ENCODE results near the gene MAD1L1. TPM values are rescaled to one million over a fixed set of nuclear protein-coding genes. Genes with fewer than 3 reads are reported as not detected.

Gene MAD1L1
- total RNA-seq, 1 donor from 2014 or later, result 53.8 TPM

DNA sequence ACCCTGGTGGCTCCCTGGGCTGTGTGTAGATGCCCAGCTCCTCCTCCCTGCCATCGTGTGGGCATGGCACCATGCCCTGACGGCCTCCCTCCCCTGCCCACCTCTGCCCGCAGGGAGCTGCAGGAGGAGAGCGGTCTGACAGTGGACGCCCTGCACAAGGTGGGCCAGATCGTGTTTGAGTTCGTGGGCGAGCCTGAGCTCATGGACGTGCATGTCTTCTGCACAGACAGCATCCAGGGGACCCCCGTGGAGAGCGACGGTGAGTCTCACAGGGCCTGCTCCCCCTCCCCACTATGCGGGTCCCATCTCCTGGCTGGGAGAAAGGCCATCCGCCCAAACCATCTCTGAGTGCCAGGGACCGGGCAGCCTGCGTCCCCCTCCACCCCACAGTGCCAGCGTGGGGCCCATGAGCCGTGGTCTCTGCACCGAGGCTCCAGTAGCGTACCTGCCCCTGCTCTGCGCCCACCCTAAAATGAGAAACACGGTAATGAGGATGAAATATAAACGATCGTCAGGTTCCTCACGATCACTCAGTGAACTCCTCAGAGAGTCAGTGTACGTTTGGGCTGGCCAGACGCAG lies 17.1 kb upstream of the MAD1L1 start:
- Mint-ChIP-seq H3K9me3 (no peaks in the 10 kb centered on the region), H3K27me3 (ENCODE audit: low read depth) (no peaks in the 10 kb centered on the region), H3K36me3 (ENCODE audit: low read depth) (no peaks in the 10 kb centered on the region), H3K4me3 (no peak overlapping the region), H3K4me1 (peaks cover 4% of the 10 kb centered on the region), H3K27ac (ENCODE audit: unreplicated experiment) (no peak overlapping the region)
- DNase-seq (ENCODE audit: low read depth, low spot score), result no peak
- TF ChIP-seq, protein P1, sequence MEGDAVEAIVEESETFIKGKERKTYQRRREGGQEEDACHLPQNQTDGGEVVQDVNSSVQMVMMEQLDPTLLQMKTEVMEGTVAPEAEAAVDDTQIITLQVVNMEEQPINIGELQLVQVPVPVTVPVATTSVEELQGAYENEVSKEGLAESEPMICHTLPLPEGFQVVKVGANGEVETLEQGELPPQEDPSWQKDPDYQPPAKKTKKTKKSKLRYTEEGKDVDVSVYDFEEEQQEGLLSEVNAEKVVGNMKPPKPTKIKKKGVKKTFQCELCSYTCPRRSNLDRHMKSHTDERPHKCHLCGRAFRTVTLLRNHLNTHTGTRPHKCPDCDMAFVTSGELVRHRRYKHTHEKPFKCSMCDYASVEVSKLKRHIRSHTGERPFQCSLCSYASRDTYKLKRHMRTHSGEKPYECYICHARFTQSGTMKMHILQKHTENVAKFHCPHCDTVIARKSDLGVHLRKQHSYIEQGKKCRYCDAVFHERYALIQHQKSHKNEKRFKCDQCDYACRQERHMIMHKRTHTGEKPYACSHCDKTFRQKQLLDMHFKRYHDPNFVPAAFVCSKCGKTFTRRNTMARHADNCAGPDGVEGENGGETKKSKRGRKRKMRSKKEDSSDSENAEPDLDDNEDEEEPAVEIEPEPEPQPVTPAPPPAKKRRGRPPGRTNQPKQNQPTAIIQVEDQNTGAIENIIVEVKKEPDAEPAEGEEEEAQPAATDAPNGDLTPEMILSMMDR (conservative IDR thresholded peaks at IDR 0.05), result no peak

DNA sequence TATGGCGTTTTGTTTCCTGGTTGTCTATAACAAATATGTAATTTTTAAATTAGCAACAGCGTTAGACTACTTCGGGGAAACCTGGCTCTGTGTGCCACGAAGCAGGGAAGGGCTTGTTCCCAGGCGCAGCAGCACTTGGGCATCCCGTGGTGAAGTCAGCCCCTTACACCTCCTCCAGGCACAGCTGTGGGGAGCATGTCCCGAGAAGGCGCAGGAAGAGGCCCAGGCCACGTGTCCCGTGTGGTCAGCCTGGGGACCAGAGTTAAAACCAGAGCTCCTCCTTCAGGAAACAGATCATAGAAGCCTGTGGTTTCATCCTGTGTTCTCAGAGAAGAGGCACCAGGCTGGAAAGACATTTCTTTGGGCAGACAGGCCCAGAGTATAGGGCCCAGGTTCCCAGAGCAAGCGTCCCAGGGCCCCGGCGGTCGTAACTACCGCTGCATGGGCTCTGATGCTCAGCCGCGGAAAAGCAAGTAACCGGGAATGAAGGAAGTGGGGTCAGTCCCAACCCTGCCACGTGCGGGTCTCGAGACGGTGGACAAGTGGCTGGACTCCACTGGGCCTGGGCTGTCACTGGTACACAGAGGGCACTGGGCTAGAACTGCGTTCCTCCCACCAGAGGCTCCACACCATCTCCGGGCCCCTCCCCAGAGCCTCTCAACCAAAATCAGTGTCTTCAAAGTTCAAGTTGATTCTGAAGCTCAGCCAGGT lies 16.4 kb upstream of the MAD1L1 start:
- Mint-ChIP-seq H3K27ac (ENCODE audit: unreplicated experiment) (peak overlapping the region; percentile 19), H3K36me3 (ENCODE audit: low read depth) (no peaks in the 10 kb centered on the region), H3K4me1 (peaks cover 4% of the 10 kb centered on the region), H3K27me3 (ENCODE audit: low read depth) (no peaks in the 10 kb centered on the region), H3K4me3 (peak overlapping the region; percentile 64), H3K9me3 (no peaks in the 10 kb centered on the region)
- no peak for DNase-seq (ENCODE audit: low read depth, low spot score)
- TF ChIP-seq, protein P1 (conservative IDR thresholded peaks at IDR 0.05), result no peak

DNA sequence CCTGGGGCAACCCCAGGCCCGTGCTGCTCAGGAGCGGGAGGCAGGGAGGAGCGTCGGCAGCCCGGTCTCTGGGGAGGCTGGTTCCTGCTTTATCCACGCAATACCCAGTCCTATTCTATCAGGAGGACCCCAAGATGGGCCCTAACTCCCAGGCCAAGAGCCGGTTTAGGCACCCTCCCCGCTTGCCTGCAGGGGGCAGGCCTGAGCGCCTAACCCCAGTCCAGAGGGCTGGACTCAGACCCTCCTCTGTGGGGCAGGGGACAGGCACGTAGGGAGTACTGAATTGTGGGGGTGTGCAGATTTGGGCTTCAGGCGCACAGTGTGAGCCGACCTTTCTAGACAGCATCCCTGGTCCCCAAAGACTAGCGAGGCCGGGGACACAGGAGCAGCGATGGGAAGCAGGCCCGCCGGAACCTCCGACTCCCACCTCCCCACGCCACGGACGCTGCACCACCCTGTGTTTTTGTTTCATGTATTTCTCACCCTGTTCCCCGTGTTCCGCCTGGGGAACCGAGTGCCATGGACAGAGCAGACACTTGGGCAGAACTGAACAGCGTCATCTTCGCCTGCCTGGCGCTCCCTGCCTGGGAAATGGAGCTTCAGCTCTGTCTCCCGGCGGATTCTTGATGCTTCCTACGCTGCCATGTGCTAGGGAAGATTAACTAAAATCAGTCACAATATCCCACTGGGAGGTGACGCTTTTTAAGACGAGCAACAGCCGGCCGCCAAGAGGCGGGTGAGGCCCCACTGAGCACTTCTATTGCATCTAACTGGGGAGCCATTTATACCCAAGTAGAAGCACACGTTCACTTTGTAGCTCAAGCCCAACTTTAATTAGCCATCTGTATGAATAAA lies 14.6 kb upstream of the MAD1L1 start:
- Mint-ChIP-seq H3K36me3 (ENCODE audit: low read depth) (no peaks in the 10 kb centered on the region), H3K9me3 (no peaks in the 10 kb centered on the region), H3K4me3 (no peak overlapping the region), H3K27me3 (ENCODE audit: low read depth) (no peaks in the 10 kb centered on the region), H3K27ac (ENCODE audit: unreplicated experiment) (no peak overlapping the region), H3K4me1 (peaks cover 14% of the 10 kb centered on the region)
- TF ChIP-seq, protein P1 (conservative IDR thresholded peaks at IDR 0.05), result peak; percentile 72
- DNase-seq (ENCODE audit: low read depth, low spot score), result peak; percentile 61

DNA sequence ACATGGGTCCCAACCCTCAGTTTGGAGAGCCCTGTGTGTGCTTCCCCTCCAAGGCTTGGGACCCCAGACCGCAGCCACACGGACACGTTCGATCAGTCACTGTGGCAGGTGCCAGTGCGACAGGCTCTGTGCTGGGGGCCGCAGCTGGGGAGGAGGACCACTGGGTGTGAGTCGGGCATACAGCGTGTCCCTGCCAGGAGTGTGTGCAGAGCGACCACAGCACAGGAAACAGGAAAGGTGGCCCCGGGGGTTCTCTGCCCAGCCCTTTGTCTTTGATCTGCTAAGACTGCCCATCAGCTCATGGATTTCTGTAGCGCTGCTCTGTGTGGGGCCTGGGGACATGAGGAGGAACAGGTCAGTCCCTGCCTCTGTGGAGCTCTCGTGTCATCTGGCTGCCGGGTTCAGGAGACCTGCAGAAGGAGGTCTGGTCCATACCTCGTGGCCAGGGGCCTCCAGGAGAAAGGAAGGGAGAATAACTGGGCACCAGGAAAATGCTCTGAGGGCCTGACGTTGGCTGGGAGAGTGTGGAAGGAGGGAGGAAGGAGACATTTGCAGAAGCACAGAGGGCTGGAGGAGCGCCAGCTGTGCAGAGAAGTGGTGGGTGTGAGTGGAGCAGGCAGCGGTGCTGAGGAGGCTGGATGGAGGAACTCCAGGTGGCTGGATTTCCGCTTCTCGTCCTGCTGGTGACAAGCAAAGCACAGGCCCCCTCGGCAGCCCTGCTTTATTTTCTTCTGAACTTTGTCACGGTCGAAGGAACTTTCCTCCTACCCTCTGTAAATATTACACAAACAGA lies 13.3 kb upstream of the MAD1L1 start:
- H3K4me1 Mint-ChIP-seq, result peaks cover 16% of the 10 kb centered on the region
- H3K27me3 Mint-ChIP-seq (ENCODE audit: low read depth), result no peaks in the 10 kb centered on the region
- H3K36me3 Mint-ChIP-seq (ENCODE audit: low read depth), result no peaks in the 10 kb centered on the region
- H3K27ac Mint-ChIP-seq (ENCODE audit: unreplicated experiment), result no peak overlapping the region
- TF ChIP-seq, protein P1 (conservative IDR thresholded peaks at IDR 0.05), result no peak
- peak overlapping the region; percentile 58 for H3K4me3 Mint-ChIP-seq
- DNase-seq (ENCODE audit: low read depth, low spot score), result no peak
- no peaks in the 10 kb centered on the region for H3K9me3 Mint-ChIP-seq

DNA sequence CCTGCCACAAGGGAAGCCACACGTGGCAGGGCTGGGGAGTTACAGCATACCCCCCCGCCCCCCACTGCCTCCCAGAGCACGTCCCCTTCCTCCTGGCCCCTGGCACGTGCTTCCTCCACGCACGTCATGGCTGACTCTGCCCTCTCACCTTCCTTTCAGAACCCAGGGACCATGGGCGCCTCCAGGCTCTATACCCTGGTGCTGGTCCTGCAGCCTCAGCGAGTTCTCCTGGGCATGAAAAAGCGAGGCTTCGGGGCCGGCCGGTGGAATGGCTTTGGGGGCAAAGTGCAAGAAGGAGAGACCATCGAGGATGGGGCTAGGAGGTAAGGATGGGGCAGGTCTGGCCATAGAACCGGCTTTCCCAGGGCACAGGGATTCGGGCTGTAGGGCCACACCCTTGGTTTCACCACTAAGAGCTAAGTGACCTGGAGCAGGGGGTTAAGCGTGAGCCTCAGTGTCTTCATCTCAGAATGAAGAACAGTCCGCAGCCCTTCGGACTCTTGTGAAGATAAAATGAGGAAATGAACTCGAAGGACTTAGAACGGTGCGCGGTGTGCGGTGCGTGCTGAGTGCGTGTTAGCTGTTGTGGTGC lies 11.8 kb upstream of the MAD1L1 start:
- no peaks in the 10 kb centered on the region for H3K27me3 Mint-ChIP-seq (ENCODE audit: low read depth)
- no peak for DNase-seq (ENCODE audit: low read depth, low spot score)
- peaks cover 16% of the 10 kb centered on the region for H3K4me1 Mint-ChIP-seq
- H3K36me3 Mint-ChIP-seq (ENCODE audit: low read depth), result no peaks in the 10 kb centered on the region
- TF ChIP-seq, protein P1 (conservative IDR thresholded peaks at IDR 0.05), result no peak
- H3K9me3 Mint-ChIP-seq, result no peaks in the 10 kb centered on the region
- H3K4me3 Mint-ChIP-seq, result peak overlapping the region; percentile 69
- peak overlapping the region; percentile 62 for H3K27ac Mint-ChIP-seq (ENCODE audit: unreplicated experiment)

Data from neural crest cell (in vitro differentiated cells).